Measurements from ENCODE around the gene CDH1. TPM values are rescaled to one million over a fixed set of nuclear protein-coding genes. Genes with fewer than 3 reads are reported as not detected.

CDH1 gene
- total RNA-seq, 1 donor from 2014 or later: 3.1 TPM

- Mint-ChIP-seq H3K27me3 (ENCODE audit: unreplicated experiment) (no peaks in the 10 kb centered on the region), H3K9me3 (ENCODE audit: unreplicated experiment) (no peaks in the 10 kb centered on the region), H3K36me3 (ENCODE audit: low read depth, unreplicated experiment) (no peaks in the 10 kb centered on the region), H3K4me1 (ENCODE audit: unreplicated experiment) (no peaks in the 10 kb centered on the region), H3K27ac (ENCODE audit: unreplicated experiment) (no peak overlapping the region), H3K4me3 (ENCODE audit: unreplicated experiment) (no peak overlapping the region)
- DNase-seq (ENCODE audit: low spot score): no peak
- TF ChIP-seq CTCF (IDR thresholded peaks at IDR 0.05; ENCODE audit: unreplicated experiment): no peak
Observed at GRCh38 chr16:68767581-68767980, 30.5 kb downstream of the CDH1 start.

- Mint-ChIP-seq H3K4me1 (ENCODE audit: unreplicated experiment) (no peaks in the 10 kb centered on the region), H3K36me3 (ENCODE audit: low read depth, unreplicated experiment) (no peaks in the 10 kb centered on the region), H3K27ac (ENCODE audit: unreplicated experiment) (no peak overlapping the region), H3K27me3 (ENCODE audit: unreplicated experiment) (no peaks in the 10 kb centered on the region), H3K9me3 (ENCODE audit: unreplicated experiment) (no peaks in the 10 kb centered on the region), H3K4me3 (ENCODE audit: unreplicated experiment) (no peak overlapping the region)
- TF ChIP-seq CTCF (IDR thresholded peaks at IDR 0.05; ENCODE audit: unreplicated experiment): no peak
- no peak for DNase-seq (ENCODE audit: low spot score)
Observed at GRCh38 chr16:68768175-68768574, 31.1 kb downstream of the CDH1 start.

- H3K4me1 Mint-ChIP-seq (ENCODE audit: unreplicated experiment): no peaks in the 10 kb centered on the region
- no peak overlapping the region for H3K4me3 Mint-ChIP-seq (ENCODE audit: unreplicated experiment)
- H3K9me3 Mint-ChIP-seq (ENCODE audit: unreplicated experiment): no peaks in the 10 kb centered on the region
- no peaks in the 10 kb centered on the region for H3K27me3 Mint-ChIP-seq (ENCODE audit: unreplicated experiment)
- no peak for DNase-seq (ENCODE audit: low spot score)
- H3K27ac Mint-ChIP-seq (ENCODE audit: unreplicated experiment): no peak overlapping the region
- no peaks in the 10 kb centered on the region for H3K36me3 Mint-ChIP-seq (ENCODE audit: low read depth, unreplicated experiment)
- TF ChIP-seq CTCF (IDR thresholded peaks at IDR 0.05; ENCODE audit: unreplicated experiment): no peak
Observed at GRCh38 chr16:68768771-68769170, 31.7 kb downstream of the CDH1 start.

- TF ChIP-seq CTCF (IDR thresholded peaks at IDR 0.05; ENCODE audit: unreplicated experiment): no peak
- Mint-ChIP-seq H3K9me3 (ENCODE audit: unreplicated experiment) (no peaks in the 10 kb centered on the region), H3K27me3 (ENCODE audit: unreplicated experiment) (no peaks in the 10 kb centered on the region), H3K36me3 (ENCODE audit: low read depth, unreplicated experiment) (no peaks in the 10 kb centered on the region), H3K27ac (ENCODE audit: unreplicated experiment) (no peak overlapping the region), H3K4me3 (ENCODE audit: unreplicated experiment) (no peak overlapping the region), H3K4me1 (ENCODE audit: unreplicated experiment) (no peaks in the 10 kb centered on the region)
- no peak for DNase-seq (ENCODE audit: low spot score)
Observed at GRCh38 chr16:68770671-68771070, 33.6 kb downstream of the CDH1 start.

GRCh38 chr16:68772030-68772681 lies 35.1 kb downstream of the CDH1 start:
- Mint-ChIP-seq H3K36me3 (ENCODE audit: low read depth, unreplicated experiment) (no peaks in the 10 kb centered on the region), H3K9me3 (ENCODE audit: unreplicated experiment) (no peaks in the 10 kb centered on the region), H3K4me1 (ENCODE audit: unreplicated experiment) (no peaks in the 10 kb centered on the region), H3K4me3 (ENCODE audit: unreplicated experiment) (no peak overlapping the region), H3K27me3 (ENCODE audit: unreplicated experiment) (no peaks in the 10 kb centered on the region), H3K27ac (ENCODE audit: unreplicated experiment) (no peak overlapping the region)
- DNase-seq (ENCODE audit: low spot score): no peak
- no peak for TF ChIP-seq CTCF (IDR thresholded peaks at IDR 0.05; ENCODE audit: unreplicated experiment)

Data from endothelial cell (in vitro differentiated cells).